ENCODE data around the gene MRPS7.

Gene MRPS7

DNA sequence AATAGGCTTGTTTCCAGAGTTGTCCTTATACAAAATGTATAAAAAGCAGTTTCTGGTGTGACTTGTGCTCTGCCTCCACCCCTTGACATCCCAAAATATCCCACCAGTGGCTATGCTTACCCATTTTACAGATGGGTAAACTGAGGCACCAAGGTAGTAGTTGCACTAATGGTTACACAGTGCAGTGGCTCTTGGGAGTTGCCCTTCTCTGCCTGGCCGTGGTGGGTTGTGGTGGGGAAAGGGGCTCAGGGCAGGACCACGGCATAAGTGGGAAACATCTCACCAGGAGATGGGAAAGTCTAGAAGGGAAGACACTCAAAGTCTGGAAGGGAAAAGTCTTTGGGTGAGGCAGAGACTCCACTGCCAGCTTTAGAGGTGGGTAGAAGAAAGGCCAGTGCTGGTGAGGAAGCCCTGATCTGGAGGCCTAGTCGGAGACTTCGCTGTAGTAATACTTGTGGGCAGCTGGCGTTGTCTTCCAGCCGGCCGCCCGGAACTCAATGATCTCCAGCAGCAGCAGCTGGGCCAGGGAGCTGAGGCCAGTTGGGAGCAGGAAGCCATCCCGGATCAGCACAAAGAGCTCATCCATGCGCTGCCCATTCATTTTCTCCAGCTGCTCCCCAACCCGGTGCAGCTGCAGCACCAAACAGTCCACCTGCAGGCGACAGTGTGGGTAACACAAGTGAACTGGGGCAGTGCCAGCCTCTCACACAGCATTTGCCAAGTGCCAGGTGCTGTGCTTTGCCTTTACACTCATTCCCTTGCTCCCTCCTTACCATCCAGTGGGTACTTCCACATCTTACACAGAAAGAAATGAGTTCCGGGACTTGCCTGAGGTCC is 4.9 kb downstream of the MRPS7 start:
- TF ChIP-seq, protein P1, sequence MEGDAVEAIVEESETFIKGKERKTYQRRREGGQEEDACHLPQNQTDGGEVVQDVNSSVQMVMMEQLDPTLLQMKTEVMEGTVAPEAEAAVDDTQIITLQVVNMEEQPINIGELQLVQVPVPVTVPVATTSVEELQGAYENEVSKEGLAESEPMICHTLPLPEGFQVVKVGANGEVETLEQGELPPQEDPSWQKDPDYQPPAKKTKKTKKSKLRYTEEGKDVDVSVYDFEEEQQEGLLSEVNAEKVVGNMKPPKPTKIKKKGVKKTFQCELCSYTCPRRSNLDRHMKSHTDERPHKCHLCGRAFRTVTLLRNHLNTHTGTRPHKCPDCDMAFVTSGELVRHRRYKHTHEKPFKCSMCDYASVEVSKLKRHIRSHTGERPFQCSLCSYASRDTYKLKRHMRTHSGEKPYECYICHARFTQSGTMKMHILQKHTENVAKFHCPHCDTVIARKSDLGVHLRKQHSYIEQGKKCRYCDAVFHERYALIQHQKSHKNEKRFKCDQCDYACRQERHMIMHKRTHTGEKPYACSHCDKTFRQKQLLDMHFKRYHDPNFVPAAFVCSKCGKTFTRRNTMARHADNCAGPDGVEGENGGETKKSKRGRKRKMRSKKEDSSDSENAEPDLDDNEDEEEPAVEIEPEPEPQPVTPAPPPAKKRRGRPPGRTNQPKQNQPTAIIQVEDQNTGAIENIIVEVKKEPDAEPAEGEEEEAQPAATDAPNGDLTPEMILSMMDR (IDR thresholded peaks at IDR 0.05; ENCODE audit: insufficient read depth, low read depth, low read length, missing control alignments): no peak
- H3K4me3 ChIP-seq (ENCODE audit: low read length): no peak overlapping the region
- DNase-seq (ENCODE audit: low read depth): no peak

DNA sequence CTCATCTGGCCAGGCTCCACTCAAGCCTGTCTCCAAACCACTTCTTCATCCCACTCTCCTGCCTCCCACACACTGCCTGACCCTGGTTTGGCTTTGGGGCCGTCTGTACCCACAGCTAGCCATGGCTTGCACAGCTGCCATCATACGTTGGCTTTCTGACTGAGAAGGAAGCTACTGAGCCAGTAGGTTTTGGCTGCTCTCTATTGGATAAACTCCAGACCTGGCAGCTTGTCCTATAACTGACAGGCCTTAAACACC is 5.4 kb downstream of the MRPS7 start:
- H3K4me3 ChIP-seq (ENCODE audit: low read length): no peak overlapping the region
- TF ChIP-seq, protein P1 (IDR thresholded peaks at IDR 0.05; ENCODE audit: insufficient read depth, low read depth, low read length, missing control alignments): no peak
- no peak for DNase-seq (ENCODE audit: low read depth)

DNA sequence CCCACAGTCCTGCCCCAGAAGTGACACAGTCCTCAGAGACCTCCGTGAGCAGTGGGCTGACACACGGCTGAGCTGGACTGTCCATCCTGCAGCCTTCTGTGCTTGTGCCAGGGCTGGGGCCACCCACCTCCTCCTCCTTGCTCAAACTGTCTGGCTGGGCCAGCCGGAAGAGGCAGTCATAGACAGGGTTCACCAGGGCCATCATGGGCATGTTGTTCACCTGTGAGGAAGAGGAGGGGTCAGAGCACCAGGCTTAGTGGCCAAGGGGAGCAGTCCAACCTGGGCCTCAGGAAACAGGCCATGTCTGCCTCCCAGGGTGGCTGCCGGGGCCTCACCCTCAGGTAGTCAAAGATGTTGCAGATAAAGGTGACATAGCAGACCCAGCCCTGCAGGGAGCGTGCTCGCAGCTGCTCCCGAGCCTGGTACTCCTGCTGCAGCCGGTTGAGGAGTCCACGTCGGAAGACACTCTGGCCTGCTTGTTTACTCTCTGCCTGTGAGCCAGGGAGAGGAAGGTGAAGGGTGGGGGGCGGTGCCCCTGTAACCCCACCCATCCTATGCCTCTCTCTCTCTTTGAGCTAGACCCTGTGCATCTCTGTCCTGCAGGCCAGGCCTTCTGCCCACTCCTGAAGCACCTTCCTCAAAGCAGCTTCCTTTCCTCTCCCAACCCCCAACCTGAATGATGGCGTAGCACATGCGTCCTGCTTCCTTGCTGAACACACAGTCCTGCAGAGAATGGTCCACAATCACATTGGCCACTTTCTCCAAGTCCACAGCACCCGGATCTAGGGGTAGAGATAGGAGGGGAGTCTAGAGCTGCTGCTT is 5.9 kb downstream of the MRPS7 start:
- DNase-seq (ENCODE audit: low read depth): peak; percentile 54
- H3K4me3 ChIP-seq (ENCODE audit: low read length): no peak overlapping the region
- TF ChIP-seq, protein P1 (IDR thresholded peaks at IDR 0.05; ENCODE audit: insufficient read depth, low read depth, low read length, missing control alignments): peak; percentile 45

DNA sequence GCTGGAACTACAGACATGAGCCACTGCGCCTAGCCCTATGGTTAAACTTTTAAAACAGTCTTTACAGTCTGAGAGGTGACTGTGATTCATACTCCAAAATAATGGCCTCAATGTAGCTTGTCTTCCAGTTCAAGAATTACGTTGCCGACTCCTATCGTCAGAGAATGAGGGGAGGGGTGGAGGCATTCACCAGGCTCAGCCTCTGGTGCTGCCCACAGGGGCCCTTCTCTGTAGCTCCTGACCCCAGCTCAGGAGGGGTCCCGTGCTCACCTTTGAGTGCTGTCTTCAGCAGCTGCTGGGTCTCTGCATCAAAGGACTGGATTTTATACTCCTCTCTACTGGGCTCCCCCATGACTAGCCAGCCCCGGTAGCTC is 8.2 kb downstream of the MRPS7 start:
- TF ChIP-seq, protein P1 (IDR thresholded peaks at IDR 0.05; ENCODE audit: insufficient read depth, low read depth, low read length, missing control alignments): no peak
- peak overlapping the region; percentile 91 for H3K4me3 ChIP-seq (ENCODE audit: low read length)
- DNase-seq (ENCODE audit: low read depth): peak; percentile 33

DNA sequence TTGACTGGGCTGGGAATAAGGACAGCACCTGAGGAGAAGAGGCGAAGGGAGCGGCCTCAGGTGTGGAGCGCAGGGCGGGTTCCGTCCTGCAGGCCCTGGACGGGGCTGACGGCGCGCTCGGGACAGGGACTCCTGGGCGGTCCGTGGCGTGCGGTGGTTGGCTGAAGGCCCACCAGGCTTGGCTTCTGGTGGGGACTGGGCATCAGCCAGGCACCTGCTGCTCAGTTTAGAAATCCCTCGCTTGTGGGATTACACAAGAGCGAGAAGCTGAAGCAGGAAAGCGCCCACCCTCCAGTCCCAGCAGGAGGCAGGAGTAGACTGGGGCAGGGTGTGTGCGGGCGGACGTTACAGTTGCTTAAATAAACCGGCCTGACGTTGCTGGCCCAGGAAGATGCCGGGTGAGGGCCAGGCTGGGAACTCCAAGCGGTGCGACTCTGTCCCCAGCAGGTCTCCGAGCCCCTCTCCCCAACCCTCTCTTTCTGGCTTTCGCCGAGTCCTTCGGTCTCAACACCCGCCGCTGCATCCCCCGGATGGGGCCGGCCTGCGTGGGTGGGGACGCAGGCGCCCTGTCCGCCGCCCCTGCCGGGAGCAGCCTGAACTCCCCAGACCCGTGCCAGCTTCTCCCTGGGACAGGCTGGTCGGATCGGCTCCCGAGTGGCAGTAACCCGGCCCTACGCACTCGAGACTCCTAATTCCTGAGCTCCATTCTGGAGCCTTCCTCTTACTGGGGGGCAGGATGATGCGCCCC is 8.7 kb downstream of the MRPS7 start:
- H3K4me3 ChIP-seq (ENCODE audit: low read length): peak overlapping the region; percentile 91
- DNase-seq (ENCODE audit: low read depth): peak; percentile 82
- TF ChIP-seq, protein P1 (IDR thresholded peaks at IDR 0.05; ENCODE audit: insufficient read depth, low read depth, low read length, missing control alignments): peak; percentile 59

DNA sequence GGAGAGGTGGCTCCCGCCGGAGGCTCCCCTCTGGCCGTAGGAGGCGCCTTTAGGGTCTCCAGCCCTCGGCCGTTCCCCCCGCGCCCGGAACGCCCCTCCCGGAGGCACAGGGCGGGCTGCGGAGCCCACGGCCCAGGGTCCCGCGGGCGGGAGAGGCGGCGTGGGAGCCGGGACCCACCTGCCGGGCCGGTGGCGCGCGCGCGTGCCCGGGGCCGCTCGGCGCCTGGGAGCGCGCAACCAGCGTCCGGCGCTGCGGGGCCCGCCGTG is 9.2 kb downstream of the MRPS7 start, which contains the start of gene MIF4GD:
Gene MIF4GD (minus strand): TSS at position 266 of the 267 bp plus-strand sequence. CDS start 1,036 bp downstream, outside the sequence.
- DNase-seq (ENCODE audit: low read depth): no peak
- H3K4me3 ChIP-seq (ENCODE audit: low read length): peak within 1 kb of the TSS; percentile 91

More for the DNA sequence above, 9.2 kb downstream of the MRPS7 start, which contains the start of gene MIF4GD:
- TF ChIP-seq, protein P1 (IDR thresholded peaks at IDR 0.05; ENCODE audit: insufficient read depth, low read depth, low read length, missing control alignments): no peak
